Body of pancreas (tissue), 4 donors: Measurements from ENCODE around the gene RIMS3. TPM values are rescaled to one million over a fixed set of nuclear protein-coding genes. Genes with fewer than 3 reads are reported as not detected.

Experiments used
- ATAC-seq: fragments of 150-250 bp; one replicate; pipeline ENCODE4 v1.9.1; 2016
- DNase-seq, 4 donors: peaks; one replicate each; pipeline ENCODE4 v3.0.0-alpha.2; 2019
- H3K27ac ChIP-seq, 4 donors: fragments of 200-600 bp; sonication (generic); 1 replicate in 3 of 4; 2 replicates in 1 of 4; pipeline versions ENCODE4 v1.5.1 to v1.6.1; 2016 to 2019; ENCODE audit warnings: mild to moderate bottlenecking in 1 of 4, mixed read lengths in 1 of 4, moderate library complexity in 1 of 4
- H3K27me3 ChIP-seq, 2 donors: fragments of 200-600 bp; sonication (generic); one replicate each; pipeline ENCODE4 v1.6.0; 2016; ENCODE audit warnings: mild to moderate bottlenecking in 1 of 2
- H3K36me3 ChIP-seq, 2 donors: fragments of 200-600 bp; sonication (generic); replicated peaks in 1 of 2; 2 replicates each; pipeline ENCODE4 v1.5.1; 2016; ENCODE audit warnings: low read depth in 2 of 2; ENCODE audit not compliant: insufficient read depth in 1 of 2
- H3K4me1 ChIP-seq: fragments of 200-600 bp; sonication (generic); one replicate; pipeline ENCODE4 v1.6.0; 2016
- H3K4me3 ChIP-seq, 2 donors: fragments of 200-600 bp; sonication (generic); 1 replicate in 1 of 2; 2 replicates in 1 of 2; pipeline ENCODE4 v1.5.1; 2016 to 2019
- H3K9me3 ChIP-seq, 3 donors: fragments of 200-600 bp; sonication (generic); 1 replicate in 2 of 3; 2 replicates in 1 of 3; pipeline ENCODE4 v1.5.1; 2016
- POLR2A ChIP-seq, 3 donors: fragments of 450-650 bp; IDR thresholded peaks; one replicate each; pipeline ENCODE4 v1.6.1; 2016; ENCODE audit warnings: antibody characterized with exemption in 3 of 3, mild to moderate bottlenecking in 2 of 3
- WGBS, 2 donors: methylation state at CpG; one replicate each; pipeline ENCODE4 v1.1.5; 2017; 5-methylcytosine and 5-hydroxymethylcytosine counted together
- intact Hi-C: fragments of 100-400 bp; cut with DNase I; formaldehyde crosslinking; loops from one replicate; pipeline ENCODE4 v1.15.1; 2023
- total RNA-seq, 2 donors: library from RNA; depleted of rRNA; stranded (reverse); fragments of >200 nt; gene quantifications; one replicate each; pipeline ENCODE4 v1.1.0, GENCODE V29; 2016
- TF ChIP-seq, protein P1 (sequence below), 7 experiments: fragments of 450-650 bp in 4 of 7; fragments of 200-600 bp in 3 of 7; sonication (generic) in 3 of 7; IDR thresholded peaks; one replicate each; pipeline ENCODE4 v1.5.1; 2016 to 2019; ENCODE audit warnings: antibody characterized with exemption in 7 of 7

Gene RIMS3
- total RNA-seq, 2 donors from 2014 or later: 0.66 to 2.1 TPM

DNA sequence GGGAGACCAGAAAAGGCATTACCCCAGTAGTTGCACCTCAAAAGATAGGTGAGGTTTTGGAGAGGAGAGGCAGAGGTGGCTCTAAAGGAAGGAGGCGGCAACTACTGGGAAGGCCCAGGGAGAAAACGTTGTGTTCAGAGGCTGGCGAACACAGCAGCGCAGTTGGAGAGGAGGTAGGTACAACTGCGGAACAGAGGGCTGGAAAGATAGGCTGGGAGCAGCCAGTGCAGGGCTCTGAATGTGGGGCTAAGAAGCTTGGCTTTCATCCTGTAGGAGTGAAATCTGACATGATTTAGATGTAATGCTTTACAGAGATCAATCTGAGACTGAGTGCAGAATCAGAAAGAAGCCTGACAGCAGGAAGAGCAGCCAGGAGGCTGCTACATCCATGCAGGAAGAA lies 13.0 kb downstream of the RIMS3 start:
- TF ChIP-seq, protein P1, sequence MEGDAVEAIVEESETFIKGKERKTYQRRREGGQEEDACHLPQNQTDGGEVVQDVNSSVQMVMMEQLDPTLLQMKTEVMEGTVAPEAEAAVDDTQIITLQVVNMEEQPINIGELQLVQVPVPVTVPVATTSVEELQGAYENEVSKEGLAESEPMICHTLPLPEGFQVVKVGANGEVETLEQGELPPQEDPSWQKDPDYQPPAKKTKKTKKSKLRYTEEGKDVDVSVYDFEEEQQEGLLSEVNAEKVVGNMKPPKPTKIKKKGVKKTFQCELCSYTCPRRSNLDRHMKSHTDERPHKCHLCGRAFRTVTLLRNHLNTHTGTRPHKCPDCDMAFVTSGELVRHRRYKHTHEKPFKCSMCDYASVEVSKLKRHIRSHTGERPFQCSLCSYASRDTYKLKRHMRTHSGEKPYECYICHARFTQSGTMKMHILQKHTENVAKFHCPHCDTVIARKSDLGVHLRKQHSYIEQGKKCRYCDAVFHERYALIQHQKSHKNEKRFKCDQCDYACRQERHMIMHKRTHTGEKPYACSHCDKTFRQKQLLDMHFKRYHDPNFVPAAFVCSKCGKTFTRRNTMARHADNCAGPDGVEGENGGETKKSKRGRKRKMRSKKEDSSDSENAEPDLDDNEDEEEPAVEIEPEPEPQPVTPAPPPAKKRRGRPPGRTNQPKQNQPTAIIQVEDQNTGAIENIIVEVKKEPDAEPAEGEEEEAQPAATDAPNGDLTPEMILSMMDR (IDR thresholded peaks at IDR 0.05): no peak
- no peak for TF ChIP-seq POLR2A (IDR thresholded peaks at IDR 0.05)
- H3K27me3 ChIP-seq: no peaks in the 10 kb centered on the region

DNA sequence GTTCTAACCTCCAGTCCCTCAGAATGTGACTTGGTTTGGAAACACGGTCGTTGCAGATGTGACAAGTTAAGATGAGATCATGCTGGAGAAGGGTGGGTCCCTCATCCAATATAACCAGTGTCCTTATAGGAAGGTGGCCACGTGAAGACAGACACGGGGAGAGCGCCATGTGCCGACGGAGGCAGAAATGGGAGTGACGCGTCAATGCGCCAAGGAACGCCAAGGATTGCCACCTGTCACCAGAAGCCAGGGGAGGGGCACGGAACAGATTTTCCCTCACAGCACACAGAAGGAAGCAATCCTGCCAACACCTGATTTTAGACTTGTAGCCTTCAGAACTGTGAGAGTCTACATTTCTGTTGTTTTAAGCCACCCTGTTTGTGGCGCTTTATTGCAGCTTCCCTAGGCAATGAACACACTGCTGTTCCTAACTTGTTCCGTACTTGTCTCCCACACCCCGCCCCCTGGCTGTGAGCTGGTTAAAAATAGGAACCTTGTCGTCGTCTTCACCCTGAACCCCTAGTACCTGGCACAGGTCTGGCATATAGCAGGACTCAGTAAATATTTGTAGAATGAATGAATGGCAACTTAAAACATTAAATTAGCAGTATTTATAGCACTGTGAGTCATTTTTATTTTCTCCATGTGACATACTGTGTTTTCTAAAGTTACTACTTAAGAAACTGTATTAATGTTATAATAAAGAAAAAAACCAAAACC lies 14.2 kb downstream of the RIMS3 start:
- no peaks in the 10 kb centered on the region for H3K9me3 ChIP-seq
- ATAC-seq (peak; percentile 56), DNase-seq (peak; percentile 31 to 72 (median 58))
- TF ChIP-seq, protein P1 (IDR thresholded peaks at IDR 0.05): peak in 4 of 7 experiments; percentile 7 to 32 (median 21)
- TF ChIP-seq POLR2A (IDR thresholded peaks at IDR 0.05): no peak
- H3K36me3 ChIP-seq: no peaks in the 10 kb centered on the region
- 46 to 50% methylated on average over 17 of the region's 17 CpGs for WGBS, 2 donors
- intact Hi-C loops: no loop called here
- H3K27me3 ChIP-seq: no peaks in the 10 kb centered on the region
- peaks cover 9% of the 10 kb centered on the region for H3K4me1 ChIP-seq
- H3K4me3 ChIP-seq: no peak overlapping the region
- H3K27ac ChIP-seq: no peak overlapping the region

More for the DNA sequence above, 13.0 kb downstream of the RIMS3 start:
- no peaks in the 10 kb centered on the region for H3K9me3 ChIP-seq
- H3K36me3 ChIP-seq: no peaks in the 10 kb centered on the region
- ATAC-seq (no peak), DNase-seq (no peak)
- no peak overlapping the region for H3K27ac ChIP-seq
- intact Hi-C loops: no loop called here
- no peak overlapping the region for H3K4me3 ChIP-seq
- peaks cover 9% of the 10 kb centered on the region for H3K4me1 ChIP-seq
- WGBS, 2 donors: 80 to 81% methylated on average over 5 of the region's 5 CpGs

GRCh38 chr1:40650075-40650474 lies 15.4 kb downstream of the RIMS3 start:
- Histone ChIP-seq H3K27me3 (no peaks in the 10 kb centered on the region), H3K36me3 (no peaks in the 10 kb centered on the region), H3K27ac (no peak overlapping the region), H3K4me1 (peaks cover 9% of the 10 kb centered on the region), H3K4me3 (no peak overlapping the region), H3K9me3 (no peaks in the 10 kb centered on the region)
- intact Hi-C loops: no loop called here
- 56 to 67% methylated on average over 1 to 4 of the region's 4 CpGs for WGBS, 2 donors
- ATAC-seq: no peak
- DNase-seq: peak in 1 of 4 donors; percentile 26
- TF ChIP-seq POLR2A (IDR thresholded peaks at IDR 0.05): no peak
- TF ChIP-seq, protein P1 (IDR thresholded peaks at IDR 0.05): peak in 2 of 7 experiments; percentile 11 to 20

- no peak overlapping the region for H3K4me3 ChIP-seq
- H3K4me1 ChIP-seq: peaks cover 9% of the 10 kb centered on the region
- H3K27me3 ChIP-seq: no peaks in the 10 kb centered on the region
- TF ChIP-seq, protein P1 (IDR thresholded peaks at IDR 0.05): no peak
- TF ChIP-seq POLR2A (IDR thresholded peaks at IDR 0.05): no peak
- intact Hi-C loops: no loop called here
- no peaks in the 10 kb centered on the region for H3K36me3 ChIP-seq
- H3K27ac ChIP-seq: no peak overlapping the region
- no peaks in the 10 kb centered on the region for H3K9me3 ChIP-seq
- DNase-seq (no peak), ATAC-seq (no peak)
- WGBS, 2 donors: 73% methylated on average over 5 of the region's 5 CpGs; no CpG with 5 or more reads in 1 of the 2 donors
These were observed 15.9 kb downstream of the RIMS3 start for GRCh38 chr1:40649592-40649930.
